Spleen (tissue), 7 donors: ENCODE results near the gene RSPO3.
"Not testable (repeated sequence)": the region's sequence is repeated elsewhere in the genome, so short reads cannot be mapped to it uniquely, and the experiment has no call there.

Source experiments
- POLR2A ChIP-seq, 3 donors: fragments of 450-650 bp; IDR thresholded peaks; one replicate each; pipeline ENCODE4 v1.5.1; 2017; ENCODE audit warnings: antibody characterized with exemption in 3 of 3, mild to moderate bottlenecking in 1 of 3
- TF ChIP-seq, protein P1 (sequence below), 11 experiments: fragments of 200-600 bp in 7 of 11; fragments of 450-650 bp in 4 of 11; sonication (generic) in 4 of 11; IDR thresholded peaks in 8 of 11; conservative IDR thresholded peaks in 3 of 11; 1 replicate in 7 of 11; 2 replicates in 4 of 11; pipeline versions ENCODE4 v1.4.0 to v1.8.0; 2016 to 2021; ENCODE audit warnings: antibody characterized with exemption in 11 of 11, inconsistent platforms in 4 of 11, mild to moderate bottlenecking in 1 of 11
- donor health status: DM: no; HTN: no; CAD: no; lungs with moderate emphysema.
- donor health status: DM: no; HTN: no; CAD: no.
- donor health status: DM: no; HTN: no; CAD: no.

DNA sequence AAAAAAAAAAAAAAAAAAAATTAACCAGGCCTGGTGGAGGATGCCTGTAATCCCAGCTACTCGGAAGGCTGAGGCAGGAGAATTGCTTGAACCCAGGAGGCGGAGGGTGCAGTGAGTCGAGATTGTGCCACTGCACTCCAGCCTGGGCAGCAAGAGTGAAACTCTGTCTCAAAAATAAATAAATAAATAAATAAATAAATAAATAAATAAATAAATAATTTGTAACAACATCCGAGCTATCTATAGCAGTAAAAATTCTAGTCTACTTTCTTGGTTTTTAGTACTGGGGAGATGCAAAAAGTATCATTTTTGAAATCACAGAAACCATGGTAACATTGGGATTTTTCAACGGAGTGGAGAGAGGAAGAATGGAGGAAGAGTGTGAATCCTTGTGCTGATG is 21.0 kb upstream of the RSPO3 start:
- TF ChIP-seq POLR2A (IDR thresholded peaks at IDR 0.05) = not testable (repeated sequence)
- TF ChIP-seq, protein P1, sequence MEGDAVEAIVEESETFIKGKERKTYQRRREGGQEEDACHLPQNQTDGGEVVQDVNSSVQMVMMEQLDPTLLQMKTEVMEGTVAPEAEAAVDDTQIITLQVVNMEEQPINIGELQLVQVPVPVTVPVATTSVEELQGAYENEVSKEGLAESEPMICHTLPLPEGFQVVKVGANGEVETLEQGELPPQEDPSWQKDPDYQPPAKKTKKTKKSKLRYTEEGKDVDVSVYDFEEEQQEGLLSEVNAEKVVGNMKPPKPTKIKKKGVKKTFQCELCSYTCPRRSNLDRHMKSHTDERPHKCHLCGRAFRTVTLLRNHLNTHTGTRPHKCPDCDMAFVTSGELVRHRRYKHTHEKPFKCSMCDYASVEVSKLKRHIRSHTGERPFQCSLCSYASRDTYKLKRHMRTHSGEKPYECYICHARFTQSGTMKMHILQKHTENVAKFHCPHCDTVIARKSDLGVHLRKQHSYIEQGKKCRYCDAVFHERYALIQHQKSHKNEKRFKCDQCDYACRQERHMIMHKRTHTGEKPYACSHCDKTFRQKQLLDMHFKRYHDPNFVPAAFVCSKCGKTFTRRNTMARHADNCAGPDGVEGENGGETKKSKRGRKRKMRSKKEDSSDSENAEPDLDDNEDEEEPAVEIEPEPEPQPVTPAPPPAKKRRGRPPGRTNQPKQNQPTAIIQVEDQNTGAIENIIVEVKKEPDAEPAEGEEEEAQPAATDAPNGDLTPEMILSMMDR (IDR thresholded peaks at IDR 0.05 in 8 of 11, conservative IDR thresholded peaks at IDR 0.05 in 3 of 11) = not testable (repeated sequence)
